HEK293 (cell line): ENCODE results near the gene RFESD.

Experiments used
- CTCF ChIP-seq: fragments of 450-650 bp; formaldehyde crosslinking; IDR thresholded peaks from 2 replicates; pipeline ENCODE4 v1.5.1; 2016; ENCODE audit warnings: missing biosample characterization, missing genetic modification characterization
- PATZ1 ChIP-seq: fragments of 450-650 bp; formaldehyde crosslinking; IDR thresholded peaks from 2 replicates; pipeline ENCODE4 v1.5.1; 2016; ENCODE audit warnings: missing biosample characterization, missing genetic modification characterization
- SCRT1 ChIP-seq: fragments of 450-650 bp; formaldehyde crosslinking; IDR thresholded peaks from 2 replicates; pipeline ENCODE4 v1.5.1; 2016; ENCODE audit warnings: missing biosample characterization, missing genetic modification characterization, borderline replicate concordance
- TSHZ1 ChIP-seq: fragments of 450-650 bp; formaldehyde crosslinking; IDR thresholded peaks from 2 replicates; pipeline ENCODE4 v1.5.1; 2016; ENCODE audit warnings: missing biosample characterization, missing genetic modification characterization, borderline replicate concordance
- YY1 ChIP-seq: fragments of 450-650 bp; formaldehyde crosslinking; IDR thresholded peaks from 2 replicates; pipeline ENCODE4 v1.5.1; 2018; ENCODE audit warnings: missing biosample characterization, missing genetic modification characterization
- ZBTB49 ChIP-seq: fragments of 450-650 bp; formaldehyde crosslinking; IDR thresholded peaks from 2 replicates; pipeline ENCODE4 v1.5.1; 2016; ENCODE audit warnings: missing biosample characterization, missing genetic modification characterization, low read depth
- ZNF2 ChIP-seq: fragments of 450-650 bp; formaldehyde crosslinking; IDR thresholded peaks from 2 replicates; pipeline ENCODE4 v1.5.1; 2016; ENCODE audit warnings: missing biosample characterization, missing genetic modification characterization

GRCh38 chr5:95669540-95669939, 23.0 kb downstream of the RFESD start:
- TF ChIP-seq PATZ1 (tag by site-specific recombination): no peak
- no peak for TF ChIP-seq ZNF2 (tag by site-specific recombination)
- TF ChIP-seq ZBTB49 (tag by site-specific recombination): no peak
- no peak for TF ChIP-seq TSHZ1 (tag by site-specific recombination)
- TF ChIP-seq YY1 (tag by site-specific recombination): no peak
- TF ChIP-seq CTCF (tag by site-specific recombination): no peak
- TF ChIP-seq SCRT1: no peak
